Upper lobe of left lung (tissue), 4 donors: ENCODE data around the gene SERPINB1.

ENCODE experiments used
- CTCF ChIP-seq, 6 experiments: fragments of 450-650 bp in 4 of 6; fragments of 200-600 bp in 2 of 6; sonication (generic) in 2 of 6; IDR thresholded peaks; one replicate each; pipeline ENCODE4 v1.5.1; 2016 to 2019; ENCODE audit warnings: antibody characterized with exemption in 6 of 6
- POLR2A ChIP-seq, 4 donors: fragments of 450-650 bp; IDR thresholded peaks; one replicate each; pipeline ENCODE4 v1.5.1; 2016 to 2017; ENCODE audit warnings: antibody characterized with exemption in 4 of 4, mild to moderate bottlenecking in 2 of 4
- POLR2AphosphoS5 ChIP-seq, 2 donors: sonication (generic); formaldehyde crosslinking; IDR thresholded peaks; one replicate each; pipeline ENCODE4 v1.5.1; 2017; ENCODE audit warnings: antibody characterized with exemption in 2 of 2

DNA sequence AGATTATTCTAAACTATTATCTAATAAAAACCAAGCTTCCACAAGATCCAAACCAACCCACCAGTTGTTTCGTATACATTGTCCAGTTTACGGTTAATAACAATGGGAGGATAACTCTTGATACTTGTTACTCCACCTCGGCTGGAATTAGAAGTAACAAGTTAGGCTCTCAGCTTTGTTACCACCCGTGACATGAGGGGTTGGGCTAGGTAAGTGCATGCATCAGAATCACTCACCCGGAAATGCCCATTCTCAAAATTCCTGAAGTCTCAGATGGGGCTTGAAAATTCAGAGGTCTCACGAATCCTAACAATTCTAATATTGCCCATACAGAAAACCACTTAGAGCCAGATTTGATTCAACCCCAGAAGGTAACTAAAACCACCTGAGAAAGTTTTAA, 27.0 kb upstream of the SERPINB1 start:
- no peak for TF ChIP-seq CTCF (IDR thresholded peaks at IDR 0.05)
- TF ChIP-seq POLR2AphosphoS5 (IDR thresholded peaks at IDR 0.05), result no peak
- no peak for TF ChIP-seq POLR2A (IDR thresholded peaks at IDR 0.05)
